ENCODE measurements around the gene HYLS1.

- TF ChIP-seq POLR2AphosphoS5 (IDR thresholded peaks at IDR 0.05) = no peak
- no peak for TF ChIP-seq POLR2A (IDR thresholded peaks at IDR 0.05)
- TF ChIP-seq CTCF (IDR thresholded peaks at IDR 0.05) = no peak
- no peak for TF ChIP-seq EP300 (IDR thresholded peaks at IDR 0.05)
Measured at GRCh38 chr11:125873881-125874555, 13.4 kb upstream of the HYLS1 start.

Data from sigmoid colon (tissue), 4 donors.